ENCODE data around the gene VPS26C. TPM values are rescaled to one million over a fixed set of nuclear protein-coding genes. Genes with fewer than 3 reads are reported as not detected.

Gene VPS26C
- total and polyA plus RNA-seq, 10 donors = 17.0 to 76.9 (median 50.6) TPM

DNA sequence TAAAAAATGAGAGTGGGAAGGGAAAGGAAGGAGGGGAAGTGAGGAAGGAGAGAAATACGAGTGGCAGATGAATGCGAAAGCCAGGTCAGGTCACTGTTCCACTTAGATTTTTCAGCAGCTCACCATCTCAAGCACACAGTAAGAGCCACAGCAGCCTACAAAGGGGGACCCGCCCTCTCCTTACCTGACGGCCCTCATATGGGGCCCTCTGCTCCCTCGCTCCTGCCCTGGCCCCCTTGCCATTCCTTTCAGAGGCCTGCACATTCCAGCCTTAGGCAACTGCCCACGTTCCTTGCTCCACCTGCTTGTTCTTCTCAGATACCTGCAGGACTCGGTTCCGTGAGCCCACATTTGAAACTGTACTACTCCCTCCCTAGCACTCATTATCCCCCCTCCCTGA, 22.0 kb downstream of the VPS26C start:
- no peak overlapping the region for H3K4me3 ChIP-seq
- no peaks in the 10 kb centered on the region for H3K27me3 ChIP-seq (replicated peaks in 1 of 7)
- WGBS, 5 donors = 78 to 92% (median 83%) methylated on average over 8 of the region's 8 CpGs
- peaks cover 0 to 74% (median 23%) of the 10 kb centered on the region in 6 donors for H3K4me1 ChIP-seq
- no peak overlapping the region for H3K27ac ChIP-seq
- DNase-seq = no peak
- H3K36me3 ChIP-seq = peaks cover 0 to 15% (median 7%) of the 10 kb centered on the region in 6 donors
- H3K9me3 ChIP-seq = no peaks in the 10 kb centered on the region
- intact Hi-C loops (cut with DNase I; ENCODE audit: low total_unique reads) = no loop called here
- TF ChIP-seq, protein P1, sequence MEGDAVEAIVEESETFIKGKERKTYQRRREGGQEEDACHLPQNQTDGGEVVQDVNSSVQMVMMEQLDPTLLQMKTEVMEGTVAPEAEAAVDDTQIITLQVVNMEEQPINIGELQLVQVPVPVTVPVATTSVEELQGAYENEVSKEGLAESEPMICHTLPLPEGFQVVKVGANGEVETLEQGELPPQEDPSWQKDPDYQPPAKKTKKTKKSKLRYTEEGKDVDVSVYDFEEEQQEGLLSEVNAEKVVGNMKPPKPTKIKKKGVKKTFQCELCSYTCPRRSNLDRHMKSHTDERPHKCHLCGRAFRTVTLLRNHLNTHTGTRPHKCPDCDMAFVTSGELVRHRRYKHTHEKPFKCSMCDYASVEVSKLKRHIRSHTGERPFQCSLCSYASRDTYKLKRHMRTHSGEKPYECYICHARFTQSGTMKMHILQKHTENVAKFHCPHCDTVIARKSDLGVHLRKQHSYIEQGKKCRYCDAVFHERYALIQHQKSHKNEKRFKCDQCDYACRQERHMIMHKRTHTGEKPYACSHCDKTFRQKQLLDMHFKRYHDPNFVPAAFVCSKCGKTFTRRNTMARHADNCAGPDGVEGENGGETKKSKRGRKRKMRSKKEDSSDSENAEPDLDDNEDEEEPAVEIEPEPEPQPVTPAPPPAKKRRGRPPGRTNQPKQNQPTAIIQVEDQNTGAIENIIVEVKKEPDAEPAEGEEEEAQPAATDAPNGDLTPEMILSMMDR (IDR thresholded peaks at IDR 0.05 in 8 of 11, conservative IDR thresholded peaks at IDR 0.05 in 3 of 11) = no peak
- TF ChIP-seq POLR2A (IDR thresholded peaks at IDR 0.05) (no peak), POLR2AphosphoS5 (IDR thresholded peaks at IDR 0.05) (no peak)

DNA sequence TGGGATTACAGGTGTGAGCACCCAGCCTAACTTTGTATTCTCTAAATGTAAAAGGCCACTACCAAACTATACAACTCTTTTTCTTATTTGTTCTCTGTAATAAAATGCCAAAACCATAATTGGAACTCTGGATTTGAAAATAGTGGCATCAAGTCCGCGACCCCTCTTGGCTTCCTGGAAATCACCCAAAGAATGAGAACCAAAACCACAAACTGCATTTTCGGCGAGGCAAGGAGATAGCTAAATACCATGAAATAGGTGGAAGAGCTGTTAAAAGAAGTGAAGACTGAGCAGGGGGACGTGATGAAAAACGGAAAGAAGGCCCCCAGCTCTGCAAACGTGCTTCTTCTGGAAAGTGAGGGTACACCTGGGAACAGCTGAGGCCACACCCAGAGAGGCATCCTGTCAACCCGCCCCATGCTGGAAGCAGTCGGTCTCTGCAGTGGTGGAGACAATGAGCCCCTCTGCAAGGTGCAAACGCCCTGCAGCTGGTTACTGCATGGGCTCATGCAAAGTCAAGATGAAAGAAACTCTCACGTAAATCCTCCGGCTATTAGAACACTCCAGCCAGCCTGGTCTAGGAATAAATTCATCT, 22.5 kb downstream of the VPS26C start:
- no peaks in the 10 kb centered on the region for H3K27me3 ChIP-seq (replicated peaks in 1 of 7)
- peaks cover 0 to 20% (median 12%) of the 10 kb centered on the region in 6 donors for H3K36me3 ChIP-seq
- H3K9me3 ChIP-seq = no peaks in the 10 kb centered on the region
- H3K4me1 ChIP-seq = peaks cover 0 to 70% (median 23%) of the 10 kb centered on the region in 6 donors
- TF ChIP-seq POLR2A (IDR thresholded peaks at IDR 0.05) (no peak), POLR2AphosphoS5 (IDR thresholded peaks at IDR 0.05) (no peak)
- TF ChIP-seq, protein P1 (IDR thresholded peaks at IDR 0.05 in 8 of 11, conservative IDR thresholded peaks at IDR 0.05 in 3 of 11) = no peak
- intact Hi-C loops (cut with DNase I; ENCODE audit: low total_unique reads) = no loop called here
- WGBS, 5 donors = 43 to 58% (median 49%) methylated on average over 12 of the region's 12 CpGs
- DNase-seq = no peak
- H3K4me3 ChIP-seq = no peak overlapping the region
- H3K27ac ChIP-seq = no peak overlapping the region

DNA sequence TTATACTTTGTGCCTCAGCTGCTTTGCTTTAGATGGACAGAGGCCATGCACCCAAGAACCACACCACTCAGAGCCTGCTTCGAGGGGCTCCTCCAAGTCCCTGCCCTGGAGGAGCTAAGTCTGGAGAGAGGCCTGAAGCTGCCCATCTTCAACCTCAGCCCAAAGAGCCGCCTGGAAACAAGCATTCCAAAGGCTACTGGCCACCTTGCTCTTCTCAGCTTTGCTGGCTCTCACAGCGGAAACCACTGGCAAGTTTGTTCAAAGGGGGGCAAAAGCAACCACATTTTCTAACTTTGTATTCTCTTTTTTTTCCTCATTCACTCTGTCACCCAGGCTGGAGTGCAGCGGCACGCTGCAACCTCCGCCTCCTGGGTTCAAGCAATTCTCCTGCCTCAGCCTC, 23.2 kb downstream of the VPS26C start:
- Histone ChIP-seq H3K4me3 (no peak overlapping the region), H3K36me3 (peaks cover 0 to 27% (median 16%) of the 10 kb centered on the region in 6 donors), H3K27ac (no peak overlapping the region), H3K9me3 (no peaks in the 10 kb centered on the region), H3K27me3 (replicated peaks in 1 of 7) (no peaks in the 10 kb centered on the region), H3K4me1 (peaks cover 0 to 64% (median 23%) of the 10 kb centered on the region in 6 donors)
- no peak for TF ChIP-seq POLR2AphosphoS5 (IDR thresholded peaks at IDR 0.05)
- TF ChIP-seq POLR2A (IDR thresholded peaks at IDR 0.05) = no peak
- TF ChIP-seq, protein P1 (IDR thresholded peaks at IDR 0.05 in 8 of 11, conservative IDR thresholded peaks at IDR 0.05 in 3 of 11) = no peak
- intact Hi-C loops (cut with DNase I; ENCODE audit: low total_unique reads) = no loop called here
- no peak for DNase-seq
- 94 to 100% (median 96%) methylated on average over 6 of the region's 6 CpGs for WGBS, 5 donors

DNA sequence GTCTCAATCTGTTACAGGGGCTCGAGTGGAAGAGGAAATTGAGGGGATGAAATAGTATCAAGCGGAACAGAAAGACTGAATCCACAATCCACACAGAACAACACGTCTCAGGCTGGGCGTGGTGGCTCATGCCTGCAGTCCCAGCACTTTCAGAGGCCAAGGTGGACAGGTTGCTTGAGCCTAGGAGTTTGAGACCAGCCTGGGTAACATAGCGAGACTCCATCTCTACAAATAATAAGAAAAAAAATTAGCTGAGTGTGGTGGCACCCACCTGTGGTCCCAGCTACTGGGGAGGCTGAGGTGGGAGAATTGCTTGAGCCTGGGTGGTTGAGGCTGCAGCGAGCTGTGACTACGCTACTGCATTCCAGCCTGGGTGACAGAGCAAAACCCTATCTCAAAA, 25.7 kb downstream of the VPS26C start:
- Histone ChIP-seq H3K4me1 (peaks cover 0 to 54% (median 26%) of the 10 kb centered on the region in 6 donors), H3K36me3 (peaks cover 0 to 52% (median 34%) of the 10 kb centered on the region in 6 donors), H3K27me3 (replicated peaks in 1 of 7) (no peaks in the 10 kb centered on the region), H3K9me3 (no peaks in the 10 kb centered on the region), H3K27ac (no peak overlapping the region), H3K4me3 (no peak overlapping the region)
- no peak for TF ChIP-seq POLR2A (IDR thresholded peaks at IDR 0.05)
- TF ChIP-seq, protein P1 (IDR thresholded peaks at IDR 0.05 in 8 of 11, conservative IDR thresholded peaks at IDR 0.05 in 3 of 11) = no peak
- no peak for TF ChIP-seq POLR2AphosphoS5 (IDR thresholded peaks at IDR 0.05)
- DNase-seq = no peak
- 71 to 95% (median 89%) methylated on average over 7 of the region's 7 CpGs for WGBS, 5 donors
- intact Hi-C loops (cut with DNase I; ENCODE audit: low total_unique reads) = no loop called here
